NCI-H2171 treated with DMSO at 0.1 percent for 48 hours (cell line): Measurements from ENCODE around the gene PARD6B.
A peak's percentile ranks its signal among the peaks of the same experiment; 100 is the strongest.
"Not testable (repeated sequence)": the region's sequence is repeated elsewhere in the genome, so short reads cannot be mapped to it uniquely, and the experiment has no call there.

Experiments used
- DNase-seq: peaks from one replicate; lab custom pipeline; 2025; lab: John Stamatoyannopoulos, UW

PARD6B gene, protein sequence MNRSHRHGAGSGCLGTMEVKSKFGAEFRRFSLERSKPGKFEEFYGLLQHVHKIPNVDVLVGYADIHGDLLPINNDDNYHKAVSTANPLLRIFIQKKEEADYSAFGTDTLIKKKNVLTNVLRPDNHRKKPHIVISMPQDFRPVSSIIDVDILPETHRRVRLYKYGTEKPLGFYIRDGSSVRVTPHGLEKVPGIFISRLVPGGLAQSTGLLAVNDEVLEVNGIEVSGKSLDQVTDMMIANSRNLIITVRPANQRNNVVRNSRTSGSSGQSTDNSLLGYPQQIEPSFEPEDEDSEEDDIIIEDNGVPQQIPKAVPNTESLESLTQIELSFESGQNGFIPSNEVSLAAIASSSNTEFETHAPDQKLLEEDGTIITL

DNA sequence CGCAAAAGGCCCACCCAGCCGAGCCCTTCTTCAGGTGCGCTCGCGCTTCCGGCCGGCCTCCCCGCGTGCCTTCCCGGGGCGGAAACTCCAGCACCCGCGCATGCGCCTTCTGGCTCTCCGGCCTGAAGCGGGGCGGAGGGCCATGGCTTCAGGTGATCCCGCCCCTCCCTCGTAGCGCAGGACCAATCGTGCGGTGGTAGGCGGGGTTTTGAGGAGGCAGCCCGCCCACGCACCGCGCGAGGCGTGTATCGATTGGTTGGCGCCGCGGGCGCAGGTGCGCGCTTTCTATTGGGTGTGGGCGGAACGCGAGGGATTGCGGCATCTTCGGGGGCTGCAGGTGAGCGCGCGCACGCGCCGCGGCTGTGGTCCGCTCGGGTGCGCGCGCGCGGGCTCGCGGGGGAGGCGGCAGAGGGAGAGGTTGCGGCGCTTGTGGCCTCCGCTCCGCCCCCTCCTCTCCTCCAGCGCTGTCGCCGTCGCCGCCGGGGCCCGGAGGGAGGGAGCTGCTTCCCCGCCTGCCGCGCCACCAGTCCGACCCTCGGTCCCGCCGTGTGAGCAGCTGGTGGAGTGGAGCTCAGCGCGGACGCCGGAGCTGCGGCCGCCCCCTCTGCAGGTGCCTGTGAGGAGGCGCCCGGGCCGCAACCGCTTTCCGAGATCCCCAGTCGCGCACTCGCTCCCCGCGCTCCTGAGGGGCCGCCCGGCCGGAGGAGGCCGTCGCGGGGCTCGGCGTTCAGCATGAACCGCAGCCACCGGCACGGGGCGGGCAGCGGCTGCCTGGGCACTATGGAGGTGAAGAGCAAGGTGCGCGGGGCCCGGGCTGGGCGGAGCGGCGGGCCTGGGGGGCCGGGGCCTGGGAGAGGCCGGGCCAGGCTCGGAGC is at the start of gene PARD6B:
Gene PARD6B (plus strand): TSS at position 526 of the 875 bp plus-strand sequence. CDS start 207 bp downstream, at position 733.
- peak; percentile 100 for DNase-seq

DNA sequence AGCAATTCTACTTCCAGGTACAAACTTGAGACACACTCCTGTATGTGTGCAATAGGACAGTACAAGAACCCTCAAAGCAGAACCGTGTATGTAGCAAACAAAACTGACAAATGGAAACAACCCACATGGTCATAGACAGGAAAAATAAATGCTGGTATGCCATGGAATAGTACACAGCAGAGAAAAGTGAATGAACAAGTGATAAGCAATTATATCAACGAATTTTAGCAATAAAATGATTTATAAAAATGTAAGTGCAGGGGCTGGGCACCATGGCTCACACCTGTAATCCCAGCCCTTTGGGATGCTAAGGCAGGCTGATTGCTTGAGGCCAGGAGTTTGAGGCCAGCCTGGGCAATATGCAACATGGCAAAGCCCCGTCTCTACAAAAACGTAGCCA is 49.3 kb upstream of the PARD6B start:
- DNase-seq = no peak

DNA sequence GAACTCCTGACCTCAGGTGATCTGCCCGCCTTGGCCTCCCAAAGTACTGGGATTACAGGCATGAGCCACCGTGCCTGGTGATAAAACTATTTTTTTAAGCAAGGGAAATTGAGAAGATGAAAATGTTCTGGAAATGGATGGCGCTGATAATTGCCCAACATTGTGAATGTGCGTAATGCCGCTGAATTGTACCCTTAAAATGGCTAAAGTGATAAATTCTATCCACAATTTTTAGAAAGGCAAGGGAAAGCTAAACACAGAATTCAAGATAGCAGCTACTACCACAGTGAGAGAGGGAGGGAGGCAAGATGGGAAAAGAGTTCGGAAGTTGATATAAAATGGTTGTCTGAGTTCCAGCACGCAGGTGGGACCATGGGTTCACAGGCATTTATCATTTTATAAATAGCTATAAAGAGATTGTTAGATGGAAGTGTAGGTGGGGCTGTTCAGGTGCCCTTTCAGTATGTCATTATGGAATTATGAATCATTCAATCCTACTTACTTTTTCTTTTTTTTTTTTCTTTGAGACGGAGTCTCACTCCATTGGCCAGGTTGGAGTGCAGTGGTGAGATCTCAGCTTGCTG is 48.3 kb upstream of the PARD6B start:
- no peak for DNase-seq

- DNase-seq = no peak
These were observed 47.8 kb upstream of the PARD6B start for GRCh38 chr20:50683570-50683969.

GRCh38 chr20:50686821-50687220 is 44.6 kb upstream of the PARD6B start:
- no peak for DNase-seq

DNA sequence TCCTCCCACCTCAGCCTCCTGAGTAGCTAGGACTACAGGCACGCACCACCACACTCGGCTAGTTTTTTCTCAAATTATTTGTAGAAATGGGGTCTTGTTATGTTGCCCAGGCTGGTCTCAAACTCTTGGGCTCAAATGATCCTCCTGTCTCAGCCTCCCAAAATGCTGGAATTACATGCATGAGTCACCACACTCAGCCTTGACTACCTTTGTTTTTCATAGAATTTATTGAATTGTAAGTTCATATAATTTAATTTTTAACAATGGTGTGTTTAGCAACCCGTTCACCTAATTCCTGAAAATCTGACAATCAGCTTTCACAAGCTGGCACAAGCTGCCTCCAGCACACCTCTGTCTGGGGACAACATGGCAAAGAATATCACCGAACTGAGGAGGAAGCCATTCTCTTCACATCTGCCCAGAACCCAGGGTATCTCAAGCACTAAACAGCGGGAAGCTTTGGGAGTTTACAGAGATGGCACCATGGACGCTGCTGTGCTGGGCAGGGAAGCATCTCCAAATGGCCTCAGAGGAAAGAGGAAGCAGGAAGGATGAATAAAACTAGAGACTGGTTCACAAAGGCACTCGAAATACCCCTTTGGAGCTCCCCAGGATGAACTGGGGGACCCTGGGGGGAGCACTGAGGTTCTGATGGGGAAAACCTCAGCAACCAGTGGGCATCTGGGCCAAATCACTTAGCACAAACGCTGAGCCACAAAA is 43.0 kb upstream of the PARD6B start:
- DNase-seq = no peak

- DNase-seq = peak; percentile 74
These were observed 41.3 kb upstream of the PARD6B start for GRCh38 chr20:50689864-50690649.

DNA sequence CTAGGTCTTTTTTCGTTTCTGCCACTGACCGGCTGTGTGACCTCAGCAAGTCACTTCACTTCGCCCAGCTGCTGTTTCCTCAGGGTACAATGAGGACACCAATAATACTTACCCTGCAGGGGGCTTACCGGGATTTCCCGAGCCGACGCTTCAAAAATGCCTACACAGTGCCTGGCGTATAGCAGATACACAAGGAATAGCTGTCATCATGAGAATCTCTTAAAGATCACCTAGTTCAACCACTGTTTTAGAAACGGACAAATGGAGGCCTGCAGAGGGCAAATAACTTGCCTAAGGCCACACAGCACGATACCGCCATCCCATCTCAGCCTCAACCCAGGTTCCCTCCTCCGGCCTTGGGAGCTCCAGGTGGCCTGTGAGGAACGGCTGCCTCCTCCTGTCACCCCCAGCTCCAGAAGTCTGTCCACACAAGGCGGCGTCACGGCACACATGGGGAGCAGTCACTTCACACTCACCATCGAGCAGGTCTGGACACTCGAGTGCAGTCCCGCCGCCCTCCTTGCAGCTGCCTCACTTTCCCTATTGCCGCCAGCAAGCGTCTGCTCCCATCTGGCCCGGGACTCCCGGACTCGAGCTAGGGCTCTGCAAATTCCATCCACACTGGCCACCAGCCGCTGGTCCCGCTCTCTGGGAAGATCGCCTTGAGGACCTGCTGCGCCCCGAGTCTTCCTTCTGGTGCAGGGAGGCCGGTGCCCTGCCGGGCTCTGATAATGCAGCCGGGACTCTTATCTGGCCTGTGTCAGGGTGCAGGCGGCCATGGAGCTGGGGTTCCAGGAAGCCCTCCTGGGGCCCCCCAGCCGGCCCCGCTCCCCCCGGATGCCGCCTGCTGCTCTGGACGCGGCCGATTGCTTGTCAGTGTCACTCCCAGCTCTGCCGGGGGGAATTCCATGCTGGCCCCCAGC is 40.5 kb upstream of the PARD6B start, which contains the start of gene RIPOR3:
Gene RIPOR3 (minus strand): TSS at position 893 of the 923 bp plus-strand sequence. CDS start 414 bp downstream, at position 479.
- DNase-seq = no peak

DNA sequence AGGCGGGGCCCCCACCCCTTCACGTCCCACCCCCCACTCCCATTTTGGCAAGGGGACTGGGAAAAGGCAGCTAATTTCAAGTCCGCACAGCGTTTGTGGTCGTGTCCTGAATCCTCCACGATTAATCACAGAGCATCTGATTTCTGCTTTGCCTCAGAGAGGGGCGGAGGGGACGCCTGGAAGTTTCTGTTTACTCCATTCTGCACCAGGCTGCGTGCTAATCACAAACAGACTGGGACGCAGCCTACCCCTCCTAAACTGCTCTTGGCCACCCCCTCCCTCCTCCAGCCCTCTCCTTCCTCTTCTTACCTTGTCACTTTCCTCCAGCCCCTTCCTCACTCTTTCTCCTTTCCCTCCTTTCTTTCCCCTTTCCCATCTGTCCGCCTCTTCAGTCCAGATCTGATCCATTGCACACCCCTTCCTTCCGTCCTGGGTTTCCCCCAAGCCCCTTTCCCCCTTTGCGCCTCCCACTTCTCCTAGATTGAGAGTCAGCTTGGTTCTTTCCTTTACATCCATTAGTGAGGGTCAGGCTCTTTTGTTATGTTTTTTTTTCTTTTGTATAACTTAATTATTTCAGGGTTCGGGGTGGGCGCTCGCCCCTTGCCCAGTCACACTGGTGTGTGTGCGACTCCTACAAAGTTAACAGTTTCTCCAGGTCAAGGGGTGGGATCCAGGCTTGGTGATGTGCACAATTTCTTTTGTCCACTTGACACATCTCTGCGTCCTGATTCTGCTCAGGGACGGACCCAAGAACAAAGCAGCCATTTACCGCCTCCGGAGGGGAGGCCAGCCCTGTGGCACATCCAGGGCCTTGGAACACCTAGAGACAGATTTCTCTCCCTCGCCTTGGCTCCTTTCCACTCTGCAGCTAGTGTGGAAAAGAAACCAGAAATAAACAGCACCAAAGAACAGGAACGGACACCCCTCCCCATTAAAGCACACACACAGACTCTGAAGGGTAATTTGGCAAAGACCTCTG is 39.5 kb upstream of the PARD6B start:
- no peak for DNase-seq

DNA sequence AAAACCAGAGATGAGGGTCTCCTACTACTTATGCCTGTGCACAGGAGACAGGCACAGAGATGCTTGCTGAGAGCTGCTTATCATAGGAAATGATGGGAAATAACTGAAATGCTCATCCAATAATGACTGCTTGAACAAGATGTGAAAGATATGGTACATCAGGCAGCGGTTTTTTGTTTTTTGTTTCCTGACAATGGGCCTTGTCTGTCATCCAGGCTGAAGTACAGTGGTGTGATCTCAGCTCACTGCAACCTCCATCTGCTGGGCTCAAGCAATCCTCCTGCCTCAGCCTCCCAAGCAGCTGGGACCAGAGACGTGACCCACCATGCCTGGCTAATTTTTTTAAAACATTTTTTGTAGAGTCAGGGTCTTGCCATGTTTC is 38.8 kb upstream of the PARD6B start:
- DNase-seq = no peak

- DNase-seq = no peak
These were observed 38.4 kb upstream of the PARD6B start for GRCh38 chr20:50693001-50693400.

DNA sequence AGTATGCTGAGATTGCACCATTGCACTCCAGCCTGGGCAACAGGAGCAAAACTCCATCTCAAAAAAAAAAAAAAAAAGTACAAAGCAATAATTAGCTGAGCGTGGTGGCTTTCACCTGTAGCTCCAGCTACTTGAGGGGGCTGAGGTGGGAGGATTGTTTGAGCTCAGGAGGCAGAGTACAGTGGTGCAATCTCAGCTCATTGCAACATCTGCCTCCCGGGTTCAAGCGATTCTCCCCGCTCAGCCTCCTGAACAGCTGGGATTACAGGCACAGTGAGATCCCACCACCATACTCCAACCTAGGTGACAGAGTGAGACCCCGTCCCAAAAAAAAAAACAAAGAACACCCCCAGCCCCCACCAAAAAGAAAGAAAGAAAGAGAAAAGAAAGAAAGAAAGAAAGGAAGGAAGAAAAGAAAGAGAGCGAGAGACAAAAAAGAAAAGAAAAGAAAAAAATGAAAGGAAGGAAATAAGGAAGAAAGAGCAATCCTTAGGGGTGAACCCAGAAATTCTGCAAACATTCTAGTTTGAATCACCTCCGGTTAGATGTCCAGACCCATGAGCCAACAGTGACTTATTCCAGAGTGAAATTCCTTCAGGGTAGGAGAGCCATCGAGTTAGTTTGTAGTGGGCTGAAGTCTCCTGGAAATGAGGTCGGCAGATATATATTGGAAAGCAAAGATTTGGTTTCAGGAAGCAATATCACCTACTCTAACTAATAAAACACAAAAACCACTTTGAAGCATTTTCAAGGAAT is 36.8 kb upstream of the PARD6B start:
- DNase-seq = no peak

- DNase-seq = no peak
These were observed 36.1 kb upstream of the PARD6B start for GRCh38 chr20:50695135-50695872.

- not testable (repeated sequence) for DNase-seq
These were observed 33.1 kb upstream of the PARD6B start for GRCh38 chr20:50698255-50698654.

- DNase-seq = no peak
These were observed 31.7 kb upstream of the PARD6B start for GRCh38 chr20:50699688-50700087.

DNA sequence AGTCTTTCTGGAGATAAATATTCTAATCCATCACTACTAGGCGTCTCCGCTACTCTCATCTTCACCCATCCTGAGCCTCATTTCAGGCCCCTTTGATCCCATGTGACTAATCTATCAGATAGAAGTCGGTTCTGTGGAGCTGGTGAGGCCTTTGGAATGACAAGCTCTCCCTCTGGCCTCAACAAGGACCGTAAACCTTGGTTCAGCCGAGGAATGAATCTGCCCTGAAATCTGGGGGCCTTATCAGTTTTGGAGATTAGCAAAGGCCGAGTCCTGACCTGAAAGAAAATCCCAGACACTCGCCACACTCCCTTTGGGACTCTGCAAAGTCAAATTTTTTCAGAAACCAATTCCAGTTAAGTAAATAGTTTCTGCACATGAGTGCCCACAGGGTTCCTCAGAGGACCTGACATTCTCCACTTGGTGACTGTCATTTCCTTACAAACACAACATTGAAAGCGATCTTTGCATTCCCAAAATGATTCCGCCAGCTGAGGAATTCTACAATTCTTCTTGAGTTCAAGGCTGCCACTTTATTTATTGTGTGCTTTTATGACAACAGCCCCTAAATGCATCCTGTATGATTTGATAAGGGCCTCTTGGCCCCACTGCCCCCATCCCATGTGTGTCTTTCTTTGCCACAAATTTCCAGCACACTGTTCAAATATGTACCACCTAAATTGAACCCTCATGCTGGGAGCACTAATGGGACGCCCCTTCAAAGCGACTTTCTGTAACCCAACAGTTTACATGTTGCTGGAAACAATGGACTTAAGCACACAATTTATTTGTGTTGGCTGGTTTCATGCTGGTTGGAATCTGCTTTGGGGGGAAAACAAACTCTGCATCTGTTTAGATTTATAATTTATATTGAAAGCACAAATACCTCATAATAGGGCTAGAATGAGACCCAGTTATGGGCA is 30.1 kb upstream of the PARD6B start:
- DNase-seq = no peak
